Activated CD4-positive, alpha-beta T cell treated with anti-CD3 and anti-CD28 coated beads for 36 hours (primary cell): ENCODE data around the gene SPINK8. TPM values are rescaled to one million over a fixed set of nuclear protein-coding genes. Genes with fewer than 3 reads are reported as not detected.
"Not testable (repeated sequence)": the region's sequence is repeated elsewhere in the genome, so short reads cannot be mapped to it uniquely, and the experiment has no call there.

Experiments used
- ATAC-seq: fragments of 200-7000 bp; cut with Tn5 transposase; one replicate; pipeline ENCODE4 v1.10.0; 2021; ENCODE audit warnings: mild to moderate bottlenecking, moderate library complexity
- CTCF ChIA-PET: fragments of 350-600 bp; sonication (Branson Sonifier 250); formaldehyde crosslinking; loops from one replicate; lab custom pipeline; 2021; ENCODE audit warnings: antibody characterized with exemption; lab: Charles Lee
- POLR2A ChIA-PET: fragments of 350-600 bp; sonication (Branson Sonifier 250); formaldehyde crosslinking; loops from one replicate; lab custom pipeline; 2021; ENCODE audit warnings: antibody characterized with exemption, inconsistent platforms; lab: Charles Lee
- DNase-seq: peaks from one replicate; pipeline ENCODE4 v3.0.0-alpha.2; 2020
- H3K27ac Mint-ChIP-seq: one replicate; pipeline ENCODE4 v1.8.0; 2021; ENCODE audit warnings: mixed read lengths
- H3K27me3 Mint-ChIP-seq: one replicate; pipeline ENCODE4 v1.8.0; 2021; ENCODE audit warnings: mixed read lengths
- H3K36me3 Mint-ChIP-seq: one replicate; pipeline ENCODE4 v1.8.0; 2021; ENCODE audit warnings: low read depth, mixed read lengths
- H3K4me1 Mint-ChIP-seq: one replicate; pipeline ENCODE4 v1.8.0; 2021; ENCODE audit warnings: mixed read lengths
- H3K4me3 Mint-ChIP-seq: one replicate; pipeline ENCODE4 v1.8.0; 2021; ENCODE audit warnings: mild to moderate bottlenecking, moderate library complexity, mixed read lengths
- H3K9me3 Mint-ChIP-seq: one replicate; pipeline ENCODE4 v1.8.0; 2021; ENCODE audit warnings: low read depth, mixed read lengths
- intact Hi-C, 2 experiments: fragments of 100-400 bp; cut with DNase I in 1 of 2; cut with micrococcal nuclease in 1 of 2; formaldehyde crosslinking; loops; one replicate each; pipeline versions ENCODE4 v1.14.2 to v1.15.1; 2022 to 2024; cut with DNase I, micrococcal nuclease
- total RNA-seq, 2 experiments: library from RNA; stranded (reverse); gene quantifications; one replicate each; pipeline ENCODE4 v1.2.3, GENCODE V29; 2021

The SPINK8 gene
- not detected for total RNA-seq

DNA sequence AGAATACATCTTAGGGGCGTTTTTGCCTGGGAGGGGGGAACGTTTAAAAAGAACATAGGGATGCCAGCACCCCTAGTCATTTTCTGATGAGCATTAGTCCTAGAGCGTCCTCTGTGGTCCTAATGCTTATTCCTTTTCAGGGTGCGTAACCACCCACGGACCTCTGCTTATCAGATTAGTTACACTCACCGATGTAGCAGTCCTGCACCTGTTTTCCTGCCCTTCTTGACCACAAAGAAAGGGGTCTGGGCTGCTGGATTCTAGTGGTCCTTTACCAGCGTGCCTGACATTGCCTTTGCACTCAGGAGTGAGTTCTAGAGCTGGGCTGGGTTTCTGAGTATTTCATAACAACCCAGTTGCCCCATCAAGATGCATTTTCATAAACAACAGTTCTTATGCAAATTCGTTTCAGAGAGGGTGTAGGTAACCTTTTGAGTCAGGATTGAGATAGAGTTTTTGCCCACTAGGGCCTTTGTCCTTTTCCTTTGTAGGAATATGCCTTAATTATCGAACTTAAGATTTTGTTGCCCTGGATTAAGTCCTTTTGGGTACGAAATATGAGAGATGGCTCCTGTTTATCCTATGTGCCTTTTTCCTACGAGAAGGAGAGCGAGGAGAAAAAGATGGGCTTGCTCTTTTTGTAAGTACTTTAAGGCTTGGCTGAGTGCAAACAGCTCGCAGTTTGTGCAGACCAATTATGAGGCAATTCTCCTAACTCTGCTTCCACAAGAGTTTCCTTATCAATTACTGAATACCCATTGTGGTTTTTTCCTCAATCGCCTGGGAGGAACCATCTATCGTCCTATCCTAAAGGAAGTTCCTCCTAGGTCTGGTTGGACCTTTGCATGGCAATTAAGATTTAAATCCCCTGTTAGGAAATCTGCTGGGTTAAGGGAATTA lies at the start of gene SPINK8:
TSS of gene SPINK8 (minus strand) at position 316 of the 900 bp plus-strand sequence. CDS start 5,320 bp downstream, outside the sequence.
- POLR2A ChIA-PET, H3K36me3 Mint-ChIP-seq, H3K4me1 Mint-ChIP-seq, DNase-seq, H3K27ac Mint-ChIP-seq, H3K9me3 Mint-ChIP-seq, ATAC-seq, H3K4me3 Mint-ChIP-seq, intact Hi-C loops, H3K27me3 Mint-ChIP-seq: not testable (repeated sequence)
- CTCF ChIA-PET: interaction anchor here (0.6 kb wide), 1 partner anchor 246 kb away, joined by 3 read pairs; no protein-coding TSS in a partner anchor

DNA sequence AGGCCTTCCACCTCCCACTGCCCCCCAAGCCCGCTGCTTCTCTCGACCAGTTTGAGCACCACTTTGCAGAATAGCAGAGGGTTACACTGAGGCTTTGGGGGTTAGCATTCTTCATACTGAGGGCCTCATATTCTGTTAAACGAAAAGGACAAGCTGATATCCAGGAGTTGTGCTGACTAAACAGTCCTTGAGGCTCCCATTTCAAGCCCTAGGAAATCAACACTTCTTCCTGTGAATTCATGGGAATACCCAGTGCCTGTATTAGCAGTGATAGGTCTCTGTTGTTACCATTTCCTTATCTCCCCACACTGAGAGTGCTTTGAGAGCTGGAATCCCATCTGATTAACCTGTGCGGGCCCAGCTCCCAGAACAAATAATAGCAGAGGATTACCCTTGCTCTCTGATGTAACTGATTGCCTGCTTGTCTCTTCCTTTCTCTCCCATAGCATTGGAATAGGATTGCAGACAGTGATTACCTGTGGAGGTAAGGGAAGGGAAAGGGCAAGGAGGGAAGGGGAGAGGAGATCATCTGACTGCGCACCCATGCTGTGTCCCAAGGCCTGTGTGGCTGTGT lies 39.5 kb upstream of the SPINK8 start:
- no peaks in the 10 kb centered on the region for H3K4me1 Mint-ChIP-seq
- H3K27me3 Mint-ChIP-seq: no peaks in the 10 kb centered on the region
- CTCF ChIA-PET: interaction anchor here (0.6 kb wide), 1 partner anchor 34 kb away, joined by 3 read pairs; no protein-coding TSS in a partner anchor
- no peaks in the 10 kb centered on the region for H3K9me3 Mint-ChIP-seq
- no peaks in the 10 kb centered on the region for H3K36me3 Mint-ChIP-seq
- ATAC-seq (no peak), DNase-seq (no peak)
- H3K4me3 Mint-ChIP-seq: no peak overlapping the region
- intact Hi-C loops: no loop called here
- no peak overlapping the region for H3K27ac Mint-ChIP-seq
- POLR2A ChIA-PET: no interaction called here

DNA sequence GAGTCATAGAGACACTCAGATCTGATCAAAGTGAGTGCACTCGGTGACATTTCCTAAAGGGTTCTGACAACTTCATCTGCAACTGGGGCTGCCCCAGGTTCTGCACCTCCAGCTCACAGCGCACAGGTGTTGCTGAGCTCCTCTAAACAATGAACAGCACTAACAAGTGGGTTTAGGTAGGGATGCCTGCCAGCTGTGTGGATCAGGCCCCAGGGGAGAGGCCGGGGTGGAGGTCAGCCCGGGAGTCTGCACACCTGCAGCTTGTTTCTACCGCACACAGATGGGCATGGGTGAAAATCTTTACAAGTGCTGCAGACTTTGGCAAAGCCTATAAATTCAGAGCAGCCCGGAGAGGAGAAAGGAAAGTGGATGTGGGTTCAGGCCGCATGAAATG lies 38.9 kb upstream of the SPINK8 start:
- H3K27me3 Mint-ChIP-seq: no peaks in the 10 kb centered on the region
- POLR2A ChIA-PET: no interaction called here
- DNase-seq (no peak), ATAC-seq (no peak)
- intact Hi-C loops: no loop called here
- H3K9me3 Mint-ChIP-seq: no peaks in the 10 kb centered on the region
- no peaks in the 10 kb centered on the region for H3K36me3 Mint-ChIP-seq
- CTCF ChIA-PET: no interaction called here
- H3K4me1 Mint-ChIP-seq: no peaks in the 10 kb centered on the region
- no peak overlapping the region for H3K4me3 Mint-ChIP-seq
- H3K27ac Mint-ChIP-seq: no peak overlapping the region

DNA sequence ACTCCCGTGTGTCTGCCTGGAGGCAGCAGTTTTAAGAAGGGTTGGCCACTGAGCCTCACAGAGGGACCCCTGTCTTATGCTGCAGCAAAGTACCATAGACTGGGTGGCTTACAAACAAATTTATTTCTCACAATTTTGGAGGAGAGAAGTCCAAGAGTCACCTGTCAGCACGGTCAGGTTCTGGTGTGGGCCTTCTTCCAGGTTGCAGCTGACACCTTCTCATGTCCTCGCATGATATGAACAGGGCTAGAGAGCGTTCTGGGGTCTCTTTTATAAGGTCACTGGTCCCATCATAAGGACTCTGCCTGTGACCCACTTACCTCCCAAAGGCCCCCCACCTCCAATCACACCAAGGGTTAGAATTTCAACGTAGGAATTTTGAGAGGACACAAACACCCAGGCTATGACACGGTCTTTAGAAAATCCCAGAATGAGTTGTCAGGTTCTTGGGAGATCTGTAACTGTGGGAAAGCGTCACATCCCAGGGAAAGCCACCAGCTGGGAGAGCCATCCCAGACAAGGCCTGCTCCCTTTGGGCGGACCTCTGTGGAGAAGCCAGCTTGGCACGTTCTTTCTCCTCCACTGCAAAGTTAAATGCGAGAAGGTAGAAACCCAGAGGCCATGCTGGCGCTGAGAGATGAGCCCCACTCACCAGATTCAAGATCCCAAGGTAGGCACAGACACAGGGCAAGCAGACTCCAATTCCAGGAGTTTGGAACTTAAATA lies 38.4 kb upstream of the SPINK8 start, which contains the start of gene FBXW12:
TSS of gene FBXW12 (plus strand) at position 569 of the 726 bp plus-strand sequence. CDS start 549 bp downstream, outside the sequence.
- no peaks in the 10 kb centered on the region for H3K4me1 Mint-ChIP-seq
- CTCF ChIA-PET: no interaction called here

DNA sequence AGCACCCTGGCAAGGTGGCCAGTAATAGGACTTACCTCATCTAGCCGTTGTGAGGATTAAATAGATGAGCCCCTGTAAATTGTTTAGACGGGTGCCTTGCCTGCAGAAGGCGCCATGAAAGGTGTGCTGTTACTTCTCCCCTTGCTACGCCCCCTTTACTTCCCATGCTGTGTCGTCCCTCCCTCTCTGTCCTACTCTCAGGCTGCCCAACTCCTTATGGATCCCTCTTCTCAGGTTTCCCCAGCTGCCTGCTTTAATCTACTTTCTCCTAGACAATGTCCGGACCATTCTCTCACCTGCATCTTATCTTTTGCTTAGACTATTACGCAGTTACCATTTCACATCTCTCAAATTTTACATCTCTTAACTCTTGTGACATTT lies 36.9 kb upstream of the SPINK8 start:
- ChIA-PET POLR2A (no interaction called here), CTCF (interaction anchor here (1.1 kb wide), 1 partner anchor 30 kb away, joined by 4 read pairs; no protein-coding TSS in a partner anchor)
- no peaks in the 10 kb centered on the region for H3K27me3 Mint-ChIP-seq
- DNase-seq (no peak), ATAC-seq (no peak)
- no peaks in the 10 kb centered on the region for H3K36me3 Mint-ChIP-seq
- H3K27ac Mint-ChIP-seq: no peak overlapping the region
- no peak overlapping the region for H3K4me3 Mint-ChIP-seq
- no peaks in the 10 kb centered on the region for H3K4me1 Mint-ChIP-seq
- H3K9me3 Mint-ChIP-seq: no peaks in the 10 kb centered on the region
- intact Hi-C loops: no loop called here

More for the DNA sequence above, 38.4 kb upstream of the SPINK8 start, which contains the start of gene FBXW12:
- no peak for DNase-seq
- Mint-ChIP-seq H3K4me3 (no peak within 1 kb of the TSS), H3K27me3 (no peaks in the 10 kb centered on the region), H3K36me3 (no peaks in the 10 kb centered on the region), H3K27ac (no peak within 1 kb of the TSS), H3K9me3 (no peaks in the 10 kb centered on the region)
- POLR2A ChIA-PET: no interaction called here
- ATAC-seq: no peak
- intact Hi-C loops: no loop called here

DNA sequence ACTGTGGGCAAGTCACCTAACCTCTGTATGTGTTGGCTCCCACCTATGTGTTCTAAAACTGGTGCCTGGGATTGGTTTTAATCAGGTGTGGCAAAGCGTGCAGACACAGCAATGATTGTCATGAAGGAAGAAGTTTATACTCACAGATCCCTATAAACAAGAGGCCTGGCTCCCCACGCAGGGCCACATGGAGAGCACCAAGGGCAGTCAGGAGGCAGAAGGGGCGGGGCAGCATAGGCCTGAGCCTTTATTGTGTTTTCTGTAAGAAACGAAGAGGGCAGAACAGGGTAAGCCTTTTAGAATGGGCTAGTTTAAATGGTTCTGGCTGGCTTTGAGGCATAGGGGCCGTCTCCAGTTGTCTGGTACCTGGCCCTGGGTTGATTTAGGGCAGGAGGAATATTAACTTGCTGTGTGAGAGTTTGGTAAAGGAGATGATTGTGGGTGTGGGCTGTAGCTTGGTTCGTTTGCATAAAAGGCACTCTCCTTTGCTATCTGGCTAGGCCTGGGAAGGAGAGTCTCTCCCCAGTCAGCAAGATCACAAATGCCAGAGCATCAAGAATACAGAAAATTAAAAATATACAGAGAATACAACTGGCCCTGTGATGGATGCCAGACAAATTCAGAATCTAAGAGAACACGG lies 36.4 kb upstream of the SPINK8 start:
- intact Hi-C loops: no loop called here
- Mint-ChIP-seq H3K4me1 (no peaks in the 10 kb centered on the region), H3K27me3 (no peaks in the 10 kb centered on the region), H3K4me3 (no peak overlapping the region), H3K9me3 (peaks cover 1% of the 10 kb centered on the region), H3K36me3 (no peaks in the 10 kb centered on the region), H3K27ac (no peak overlapping the region)
- no peak for ATAC-seq
- POLR2A ChIA-PET: no interaction called here
- DNase-seq: no peak
- CTCF ChIA-PET: interaction anchor here (1.1 kb wide), 1 partner anchor 31 kb away, joined by 4 read pairs; no protein-coding TSS in a partner anchor

DNA sequence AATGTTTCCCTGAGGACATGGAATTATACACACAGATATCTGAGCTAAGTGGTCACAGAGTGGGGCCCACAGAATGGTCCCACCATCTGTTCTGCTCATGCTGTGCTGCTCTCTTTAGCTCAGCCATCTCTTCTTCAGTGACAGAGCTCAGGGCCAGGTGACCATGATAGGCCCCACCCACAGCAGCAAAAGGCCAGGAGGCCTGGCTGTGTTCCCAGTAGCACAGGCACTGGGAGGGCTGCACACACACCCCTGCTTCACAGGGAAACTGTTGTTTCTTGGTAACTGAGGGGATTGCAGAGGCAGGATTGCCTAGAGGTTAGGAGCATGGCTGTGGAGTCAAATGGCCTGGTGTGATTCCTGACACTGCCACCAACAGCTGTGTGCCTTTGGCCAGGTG lies 33.7 kb upstream of the SPINK8 start:
- ATAC-seq (no peak), DNase-seq (no peak)
- CTCF ChIA-PET: interaction anchor here (0.6 to 1.5 kb wide), 2 partner anchors 15 to 148 kb away, joined by 3 to 4 read pairs; no protein-coding TSS in a partner anchor
- POLR2A ChIA-PET: no interaction called here
- Mint-ChIP-seq H3K4me3 (no peak overlapping the region), H3K36me3 (no peaks in the 10 kb centered on the region), H3K27ac (no peak overlapping the region), H3K4me1 (no peaks in the 10 kb centered on the region), H3K9me3 (peaks cover 3% of the 10 kb centered on the region), H3K27me3 (no peaks in the 10 kb centered on the region)
- intact Hi-C loops: no loop called here

DNA sequence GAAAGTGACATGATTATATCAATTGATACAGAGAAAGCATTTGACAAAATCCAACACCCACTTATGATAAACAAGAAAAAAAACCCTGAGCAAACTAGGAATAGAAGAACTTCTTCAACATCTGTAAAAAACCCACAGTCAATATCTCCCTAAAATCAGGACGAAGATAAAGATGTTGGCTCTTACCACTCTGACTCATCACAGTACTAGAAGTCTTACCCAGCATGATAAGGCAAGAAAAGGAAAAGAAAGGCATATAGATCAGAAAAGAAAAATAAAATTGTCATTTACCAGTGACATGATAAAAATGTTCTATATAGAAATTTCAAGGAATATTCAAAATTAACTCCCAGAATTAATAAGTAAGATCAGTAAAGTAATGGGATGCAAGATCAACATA lies 31.4 kb upstream of the SPINK8 start:
- Mint-ChIP-seq H3K27me3 (no peaks in the 10 kb centered on the region), H3K27ac (no peak overlapping the region), H3K4me1 (no peaks in the 10 kb centered on the region), H3K9me3 (peaks cover 9% of the 10 kb centered on the region), H3K36me3 (no peaks in the 10 kb centered on the region), H3K4me3 (no peak overlapping the region)
- ATAC-seq (no peak), DNase-seq (no peak)
- ChIA-PET POLR2A (no interaction called here), CTCF (no interaction called here)
- intact Hi-C loops: no loop called here

DNA sequence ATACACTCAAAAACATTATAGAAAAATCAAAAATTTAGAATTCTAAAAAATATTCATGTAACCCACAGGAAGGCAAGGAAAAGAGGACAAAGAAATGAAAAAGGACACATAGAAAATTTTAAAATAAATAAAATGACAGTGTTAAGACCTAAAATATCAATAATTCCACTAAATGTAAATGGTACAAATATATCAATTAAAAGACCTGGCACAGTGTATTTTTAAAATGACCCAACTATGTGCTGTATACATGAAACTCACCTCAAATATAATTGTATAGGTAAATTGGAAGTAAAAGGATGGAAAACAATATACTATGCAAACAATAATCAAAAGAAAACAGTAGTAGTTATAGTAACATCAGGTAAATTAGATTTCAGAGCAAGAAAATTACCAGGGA lies 28.5 kb upstream of the SPINK8 start:
- no peak for ATAC-seq
- Mint-ChIP-seq H3K9me3 (peaks cover 9% of the 10 kb centered on the region), H3K4me3 (no peak overlapping the region), H3K27me3 (no peaks in the 10 kb centered on the region), H3K27ac (no peak overlapping the region), H3K36me3 (no peaks in the 10 kb centered on the region), H3K4me1 (no peaks in the 10 kb centered on the region)
- ChIA-PET POLR2A (no interaction called here), CTCF (no interaction called here)
- DNase-seq: no peak
- intact Hi-C loops: no loop called here

DNA sequence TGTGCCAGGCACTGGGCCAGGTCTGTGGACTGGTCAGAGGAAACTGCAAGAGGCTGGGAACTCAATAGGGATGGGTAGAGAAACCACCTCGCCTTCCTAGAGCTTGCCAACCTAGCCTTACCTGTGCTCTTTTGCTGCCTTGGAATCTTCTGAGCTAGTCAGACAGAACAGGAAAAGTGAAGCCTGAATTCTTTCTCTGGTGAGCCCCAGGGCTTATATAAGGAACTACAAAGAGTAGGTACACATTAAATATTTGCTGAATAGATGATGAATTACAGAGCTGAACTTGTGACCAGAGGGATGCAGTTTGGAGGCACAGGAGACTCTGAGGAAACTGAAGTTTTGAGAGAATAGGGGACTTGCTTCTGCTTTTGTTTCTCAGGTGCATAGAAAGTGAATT lies 23.0 kb upstream of the SPINK8 start:
- H3K4me1 Mint-ChIP-seq: no peaks in the 10 kb centered on the region
- DNase-seq (no peak), ATAC-seq (no peak)
- no peak overlapping the region for H3K4me3 Mint-ChIP-seq
- peaks cover 3% of the 10 kb centered on the region for H3K9me3 Mint-ChIP-seq
- ChIA-PET CTCF (interaction anchor here (1.4 to 1.5 kb wide), 2 partner anchors 35 to 80 kb away, joined by 3 to 4 read pairs; no protein-coding TSS in a partner anchor), POLR2A (no interaction called here)
- no peaks in the 10 kb centered on the region for H3K36me3 Mint-ChIP-seq
- H3K27ac Mint-ChIP-seq: no peak overlapping the region
- H3K27me3 Mint-ChIP-seq: peaks cover 17% of the 10 kb centered on the region
- intact Hi-C loops: no loop called here

DNA sequence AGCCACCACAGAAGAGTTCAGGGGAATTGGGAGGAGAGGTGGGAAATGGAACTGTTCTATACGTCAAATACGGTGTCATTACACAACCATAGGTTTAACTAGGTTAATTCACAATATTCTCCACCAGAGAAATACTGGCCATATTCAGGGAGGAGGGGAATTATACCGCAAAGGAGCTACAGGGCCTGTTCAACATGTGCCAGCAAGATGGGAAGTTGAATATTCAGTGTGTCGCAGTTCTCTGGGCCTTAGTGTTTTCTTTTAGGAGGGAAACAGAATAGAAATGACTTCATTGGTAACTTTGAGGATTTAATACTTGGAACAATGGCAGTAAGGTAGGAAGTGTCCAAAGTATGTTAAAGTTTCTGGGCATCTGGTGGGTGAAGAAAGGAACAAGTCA lies 20.5 kb upstream of the SPINK8 start:
- H3K4me3 Mint-ChIP-seq: no peak overlapping the region
- ChIA-PET CTCF (no interaction called here), POLR2A (no interaction called here)
- DNase-seq (no peak), ATAC-seq (no peak)
- H3K27me3 Mint-ChIP-seq: peaks cover 17% of the 10 kb centered on the region
- H3K36me3 Mint-ChIP-seq: no peaks in the 10 kb centered on the region
- intact Hi-C loops: no loop called here
- no peak overlapping the region for H3K27ac Mint-ChIP-seq
- H3K4me1 Mint-ChIP-seq: no peaks in the 10 kb centered on the region
- no peaks in the 10 kb centered on the region for H3K9me3 Mint-ChIP-seq
